Articular chondrocyte of knee joint (primary cell): Measurements from ENCODE around the gene TRPV6. TPM values are rescaled to one million over a fixed set of nuclear protein-coding genes. Genes with fewer than 3 reads are reported as not detected.

Experiments used
- total RNA-seq: library from RNA; depleted of rRNA; stranded (reverse); fragments of >200 nt; gene quantifications from 2 replicates; pipeline ENCODE4 v1.2.3, GENCODE V29; 2012

TRPV6 gene
- total RNA-seq: not detected in 2 replicates

GRCh38 chr7:142885311-142886230 is at the start of gene TRPV6:
Gene TRPV6 (minus strand): TSS chr7:142885745.

GRCh38 chr7:142933624-142934023 is 48.1 kb upstream of the TRPV6 start, which contains the start of gene TRPV5:
Gene TRPV5 (minus strand): TSS chr7:142933746. CDS start chr7:142933459, 287 bp downstream.

GRCh38 chr7:142854372-142855113 is 31.0 kb downstream of the TRPV6 start, which contains the start of gene EPHB6:
Gene EPHB6 (plus strand): TSS chr7:142855076. CDS start chr7:142863228, 8,152 bp downstream.

Other genes starting within 250 kb of the TRPV6 start
- not detected in 2 replicates for gene PRSS1, start 136.3 kb downstream of the TRPV6 start, total RNA-seq
- gene PRSS2, start 114.8 kb downstream of the TRPV6 start, total RNA-seq: not detected in 2 replicates
- 0.32 and 0.91 TPM in 2 replicates for gene EPHB6, start 30.7 kb downstream of the TRPV6 start, total RNA-seq
- gene TRPV5, start 48.0 kb upstream of the TRPV6 start, total RNA-seq: not detected in 2 replicates
- not detected in 2 replicates for gene LLCFC1, start 53.7 kb upstream of the TRPV6 start, total RNA-seq
- not detected in 2 replicates for gene KEL, start 76.6 kb upstream of the TRPV6 start, total RNA-seq
- gene OR9A2, start 141.4 kb upstream of the TRPV6 start, total RNA-seq: 0.22 TPM in 1 of 2 replicates, not detected in the other
- not detected in 2 replicates for gene OR6V1, start 166.6 kb upstream of the TRPV6 start, total RNA-seq
- not detected in 2 replicates for gene PIP, start 246.3 kb upstream of the TRPV6 start, total RNA-seq